HG03108 (cell line): ENCODE data around the gene CEACAM4.

ENCODE experiments used
- ATAC-seq: cut with Tn5 transposase; IDR thresholded peaks from one replicate; pipeline ENCODE4 v1.9.1; 2021; ENCODE audit warnings: moderate library complexity; ENCODE audit not compliant: unreplicated experiment

Gene CEACAM4

DNA sequence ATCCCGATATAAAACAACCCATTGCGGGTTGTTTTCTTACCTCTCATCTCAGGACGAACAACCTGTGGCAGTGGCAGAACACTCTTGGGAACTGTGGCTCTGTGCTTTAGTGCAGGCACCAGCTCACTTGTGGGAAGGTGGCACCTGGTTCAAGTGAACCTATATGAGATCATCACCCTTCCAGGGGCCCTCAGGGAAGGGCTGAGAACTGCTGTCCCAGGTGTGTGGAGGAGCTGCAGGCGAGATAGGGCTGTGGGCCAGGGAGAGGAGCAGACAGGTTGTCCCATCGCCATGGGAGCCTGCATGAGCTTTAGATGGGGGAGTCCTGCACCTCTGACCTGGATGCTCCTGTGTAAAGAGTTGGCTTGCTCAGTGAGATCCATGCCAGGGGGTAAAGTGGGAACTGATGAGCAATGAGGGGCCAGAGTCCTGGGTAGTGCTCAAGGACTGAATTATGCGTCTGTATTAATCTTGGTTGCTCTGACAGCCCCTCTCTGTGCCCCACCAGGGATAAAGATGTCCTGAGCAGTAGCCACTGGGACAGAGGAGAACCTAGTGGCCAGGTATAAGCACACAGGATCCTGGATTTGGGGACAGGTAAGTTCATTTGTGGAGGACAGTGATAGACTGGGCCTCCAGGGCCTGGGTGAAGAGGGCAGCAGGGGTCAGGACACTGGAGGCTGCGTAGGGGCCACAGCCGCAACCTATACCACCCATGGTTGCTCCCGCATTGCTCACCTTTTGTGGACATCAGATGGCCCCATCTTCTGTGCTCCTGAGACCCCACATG lies 8.7 kb downstream of the CEACAM4 start:
- ATAC-seq, result no peak

DNA sequence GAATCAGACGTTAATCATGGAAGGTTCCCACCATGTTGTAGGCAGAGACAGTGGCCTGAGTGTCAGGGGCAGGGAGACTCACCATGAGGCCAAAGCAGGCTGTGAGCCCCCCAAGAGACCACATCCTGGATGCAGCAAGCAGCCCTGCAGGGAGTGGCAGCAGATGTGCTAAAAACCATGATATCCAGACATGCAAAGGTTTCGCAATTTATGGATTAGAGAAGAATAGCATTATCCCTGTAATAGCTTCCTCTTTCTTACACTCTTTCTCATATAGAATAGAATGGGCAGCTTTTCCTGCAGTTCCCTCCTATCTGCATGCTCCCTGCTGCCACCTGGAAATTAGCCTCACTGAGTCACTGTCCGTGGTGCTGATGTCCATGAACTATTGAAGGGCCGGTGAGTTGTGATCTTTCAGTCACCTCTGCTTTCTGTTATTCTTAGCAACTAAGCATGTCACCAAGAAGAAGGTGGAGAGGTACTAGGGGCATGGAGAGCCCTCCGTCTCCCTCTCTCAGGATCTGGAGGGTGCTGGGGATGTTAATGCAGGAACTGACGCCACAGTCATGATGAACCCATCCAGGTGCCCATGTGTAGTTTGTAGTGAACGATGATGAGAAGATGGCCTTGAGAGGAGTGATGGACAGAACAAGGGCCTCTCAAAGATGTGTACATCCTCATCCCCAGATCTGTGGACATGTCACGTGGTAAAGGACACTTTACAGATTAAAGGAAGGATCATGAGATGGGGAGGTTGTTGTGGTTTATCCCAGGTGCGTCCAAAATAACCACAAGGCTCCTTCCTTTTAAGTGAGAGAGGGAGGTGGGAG lies 9.9 kb downstream of the CEACAM4 start:
- ATAC-seq, result no peak

DNA sequence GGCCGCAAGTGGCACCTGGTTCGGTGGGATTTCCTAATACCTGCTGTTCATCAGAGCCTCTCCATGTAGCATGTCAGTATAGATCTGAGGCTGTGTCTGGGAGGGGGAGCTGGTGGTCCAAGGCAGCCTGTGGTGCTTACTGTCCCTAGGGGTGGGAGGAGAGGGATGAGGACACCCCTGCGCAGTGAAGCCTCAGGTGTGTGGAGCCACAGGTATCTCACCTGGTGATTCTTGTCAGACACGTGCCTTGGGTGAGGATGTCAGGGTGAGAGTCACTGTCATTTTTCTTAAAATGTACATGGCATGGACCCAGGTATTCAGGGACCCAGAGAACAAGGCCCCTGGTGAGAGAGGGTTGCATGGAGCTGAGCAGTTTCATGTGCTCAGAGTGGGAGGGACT lies 11.7 kb downstream of the CEACAM4 start:
- no peak for ATAC-seq

DNA sequence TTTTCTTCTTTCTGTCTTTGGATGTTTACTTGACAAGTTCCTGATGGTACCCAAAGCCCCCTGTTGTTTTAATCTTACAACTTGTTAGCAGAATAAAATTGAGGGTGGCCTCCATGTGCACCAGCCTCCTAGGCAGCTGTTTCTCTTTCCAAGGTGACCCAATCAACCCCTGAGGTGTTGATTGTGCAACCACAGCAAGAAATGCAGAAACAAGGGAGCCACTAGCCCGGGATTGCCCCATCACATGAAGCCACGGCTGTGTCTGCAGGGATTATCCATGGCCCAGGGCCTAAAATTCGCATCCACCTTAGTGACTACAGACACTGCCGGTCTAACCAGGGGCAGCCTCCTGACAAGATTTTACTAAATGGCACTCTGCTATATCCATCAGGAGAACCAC lies 14.4 kb downstream of the CEACAM4 start:
- no peak for ATAC-seq

- no peak for ATAC-seq
These were observed 16.1 kb downstream of the CEACAM4 start for GRCh38 chr19:41610789-41611188.

DNA sequence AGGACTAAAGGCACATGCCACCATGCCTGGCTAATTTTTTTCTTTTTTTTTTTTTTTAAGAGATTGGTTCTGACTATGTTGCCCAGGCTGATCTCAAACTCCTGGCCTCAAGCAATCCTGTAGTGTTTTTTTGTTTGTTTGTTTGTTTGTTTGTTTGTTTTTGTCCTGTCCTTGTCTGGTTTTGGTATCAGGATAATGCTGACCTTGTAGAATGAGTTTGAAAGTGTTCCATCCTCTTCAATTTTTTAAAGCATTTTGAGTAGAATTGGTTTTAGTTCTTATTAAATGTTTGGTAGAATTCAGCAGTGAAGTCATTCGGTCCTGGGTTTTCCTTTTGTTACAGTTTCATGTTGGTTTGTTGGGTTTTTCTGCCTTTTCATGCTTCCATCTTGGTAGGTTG lies 19.2 kb downstream of the CEACAM4 start:
- ATAC-seq, result no peak

DNA sequence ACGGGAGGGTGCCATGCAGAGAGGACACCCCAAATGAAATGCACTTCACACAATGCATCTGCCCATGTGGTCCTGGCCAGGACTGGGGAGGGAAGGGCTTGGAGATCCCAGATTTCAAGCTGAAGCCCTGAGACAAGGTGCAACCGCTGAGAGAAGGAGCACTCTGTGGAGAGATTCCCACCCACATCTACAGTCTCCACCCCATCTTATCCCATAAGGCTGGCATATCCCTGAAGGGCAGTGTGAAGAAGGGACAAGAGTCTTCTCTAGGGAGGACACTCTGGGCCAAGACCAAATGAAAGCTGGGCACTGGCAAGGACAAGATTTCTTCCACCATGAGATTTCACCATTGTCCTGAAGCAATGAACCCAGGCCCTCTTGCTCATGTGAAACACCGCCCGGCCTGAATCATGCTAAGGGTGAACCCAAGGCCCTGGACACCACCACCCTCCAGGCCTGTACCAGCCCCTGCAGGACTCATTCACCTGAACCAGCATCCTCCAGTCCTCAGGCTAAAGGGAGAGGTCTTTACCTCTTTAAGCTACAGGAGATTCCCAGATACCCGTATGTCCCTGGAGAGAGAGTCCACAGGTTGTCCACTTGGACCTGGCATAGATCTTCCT lies 20.5 kb downstream of the CEACAM4 start:
- no peak for ATAC-seq

- no peak for ATAC-seq
These were observed 22.0 kb downstream of the CEACAM4 start for GRCh38 chr19:41604831-41605230.

DNA sequence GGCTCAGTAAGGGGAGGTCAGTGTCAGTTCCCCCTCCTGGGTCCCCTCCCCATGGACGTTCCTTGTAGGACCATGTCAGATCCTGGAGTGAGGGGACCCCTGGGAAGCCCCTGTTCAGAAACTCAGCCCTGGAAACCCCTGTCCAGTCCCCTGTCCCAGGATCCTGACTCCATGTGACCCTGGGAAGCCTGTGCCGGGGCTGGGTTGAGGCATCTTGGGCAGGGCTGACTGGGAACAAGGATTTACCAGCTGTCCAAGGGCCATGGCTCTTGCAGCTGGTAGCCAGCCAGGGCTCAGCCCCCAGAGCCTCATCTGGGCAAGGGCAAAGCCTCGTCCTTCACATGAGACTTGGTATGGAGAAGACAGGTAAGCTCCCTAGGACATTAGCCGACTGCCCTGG lies 25.1 kb downstream of the CEACAM4 start:
- ATAC-seq, result no peak

GRCh38 chr19:41599175-41599966 lies 27.5 kb downstream of the CEACAM4 start:
- no peak for ATAC-seq

GRCh38 chr19:41597600-41598041 lies 29.3 kb downstream of the CEACAM4 start:
- ATAC-seq, result no peak

- no peak for ATAC-seq
These were observed 31.0 kb downstream of the CEACAM4 start for GRCh38 chr19:41595890-41596280.

GRCh38 chr19:41595258-41595889 lies 31.5 kb downstream of the CEACAM4 start:
- no peak for ATAC-seq

GRCh38 chr19:41591951-41592562 lies 34.8 kb downstream of the CEACAM4 start:
- no peak for ATAC-seq

DNA sequence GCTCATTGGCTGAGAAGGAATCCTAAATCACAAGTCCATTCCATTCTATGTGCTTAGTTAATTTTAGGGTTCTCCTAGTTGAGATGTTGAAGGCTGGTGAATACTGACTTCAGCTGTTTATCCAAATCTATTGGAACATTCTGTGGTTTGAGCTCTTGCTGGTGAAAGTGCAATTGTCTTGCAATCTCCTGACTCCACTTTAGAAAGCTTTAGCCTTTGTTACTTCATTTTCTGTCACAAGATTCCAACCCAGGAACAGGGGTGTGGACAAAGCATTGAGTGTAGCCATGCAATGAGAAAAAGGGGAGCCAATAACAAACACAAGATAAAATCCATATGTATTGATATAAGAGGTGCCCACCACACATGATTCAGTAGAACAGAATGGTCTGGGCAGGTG lies 35.9 kb downstream of the CEACAM4 start:
- ATAC-seq, result no peak

DNA sequence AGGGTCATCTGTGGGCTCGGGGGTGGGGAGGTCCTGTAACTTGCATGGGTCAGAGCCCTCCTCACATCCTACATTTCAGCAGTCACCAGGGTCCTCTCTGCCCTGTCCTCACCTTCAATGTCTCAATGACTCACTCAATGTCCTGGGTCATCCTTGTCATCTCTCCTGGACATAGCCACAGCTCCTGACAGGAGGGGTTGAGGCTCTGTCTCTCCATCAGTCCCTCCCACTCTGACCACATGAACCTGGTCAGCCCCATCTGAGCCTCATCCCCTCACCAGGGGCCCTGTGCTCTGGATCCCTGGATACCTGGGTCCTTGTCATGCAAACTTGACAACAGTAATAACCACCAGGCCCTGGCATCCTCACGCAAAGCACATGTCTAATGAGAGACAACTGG lies 37.5 kb downstream of the CEACAM4 start:
- no peak for ATAC-seq

DNA sequence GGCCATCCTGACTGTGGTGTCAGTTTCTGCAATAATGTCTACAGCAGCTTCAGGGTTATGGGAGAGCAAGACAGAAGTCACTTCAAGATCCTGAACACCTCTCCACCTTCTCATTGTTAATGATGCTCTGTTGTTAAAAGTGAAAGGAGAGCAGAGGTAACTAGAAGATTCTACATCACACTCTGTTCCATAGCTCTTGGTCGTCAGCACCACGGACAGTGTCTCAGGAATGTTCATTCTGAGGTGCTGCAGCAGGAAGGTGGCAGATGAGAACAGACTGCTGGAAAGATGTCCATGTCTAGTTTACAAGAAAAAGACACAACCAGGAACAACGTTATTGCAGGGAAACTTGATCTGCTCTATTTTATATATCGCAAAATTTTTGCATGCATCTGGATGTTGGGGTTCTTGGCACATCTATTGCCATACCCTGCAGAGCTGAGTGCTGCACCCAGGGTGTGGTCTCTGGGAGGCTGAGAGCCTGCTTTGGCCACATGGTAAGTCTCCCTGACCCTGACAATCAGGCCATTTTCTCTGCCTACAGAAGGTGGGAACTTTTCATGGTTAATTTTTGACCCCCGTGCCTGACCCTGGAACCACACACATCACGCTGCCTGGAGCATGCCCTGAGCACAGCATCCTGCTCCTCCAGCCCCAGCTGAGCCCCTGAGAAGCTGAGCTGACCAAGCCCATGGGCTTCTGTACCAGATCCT lies 38.2 kb downstream of the CEACAM4 start:
- ATAC-seq, result no peak

DNA sequence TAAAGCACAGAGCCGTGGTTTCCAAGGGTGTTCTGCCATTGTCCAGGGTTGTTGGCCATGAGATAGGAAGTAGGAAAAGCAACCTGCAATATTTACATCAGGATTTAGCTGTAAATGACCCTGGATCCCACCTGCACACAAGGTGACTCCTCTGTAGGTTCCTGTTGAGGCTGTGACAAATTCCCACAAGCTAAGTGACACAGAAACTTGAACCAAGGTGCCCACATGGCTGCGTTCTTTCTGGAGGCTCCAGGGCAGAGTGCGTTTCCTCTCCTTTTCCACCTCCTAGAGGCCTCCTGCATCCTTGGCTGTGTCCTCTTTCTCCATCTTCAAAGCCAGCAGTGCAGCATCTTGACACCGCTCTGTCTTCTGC lies 39.0 kb downstream of the CEACAM4 start:
- ATAC-seq, result no peak

GRCh38 chr19:41587101-41587837 lies 39.6 kb downstream of the CEACAM4 start:
- no peak for ATAC-seq
